SK-N-SH (cell line): ENCODE data around the gene STX1B. TPM values are rescaled to one million over a fixed set of nuclear protein-coding genes. Genes with fewer than 3 reads are reported as not detected.

Experiments used
- CTCF ChIA-PET: fragments of 300-600, 350-600 bp; formaldehyde crosslinking; extraction: SDS; loops from one replicate; lab custom pipeline; 2021; lab: Yijun Ruan, JAX
- POLR2A ChIA-PET: fragments of 350-600 bp; sonication (Branson Sonifier 250); formaldehyde crosslinking; extraction: SDS; loops from one replicate; lab custom pipeline; 2020; ENCODE audit warnings: antibody characterized with exemption, inconsistent platforms; lab: Yijun Ruan, JAX
- DNase-seq: peaks from one replicate; pipeline ENCODE4 v3.0.0; 2012
- H2AFZ ChIP-seq: fragments of 200-600 bp; sonication (generic); 2 replicates; pipeline ENCODE4 v1.8.1; 2016; ENCODE audit warnings: antibody characterized with exemption, mild to moderate bottlenecking, low read depth
- H3F3A ChIP-seq: fragments of 200-600 bp; sonication (generic); replicated peaks from 2 replicates; pipeline ENCODE3; 2016; ENCODE audit warnings: antibody characterized with exemption, mild to moderate bottlenecking; ENCODE audit not compliant: insufficient read depth
- H3K27ac ChIP-seq, 2 experiments: fragments of 200-500 bp in 1 of 2; fragments of 200-600 bp in 1 of 2; sonication (Bioruptor generic) in 1 of 2; sonication (generic), shearing (Covaris generic) in 1 of 2; 2 replicates each; pipeline versions ENCODE4 v1.5.1 to v1.6.1; 2014 to 2016; ENCODE audit warnings: low read depth in 2 of 2, inconsistent platforms in 1 of 2, low read length in 1 of 2, mild to moderate bottlenecking in 1 of 2, mixed read lengths in 1 of 2
- H3K27me3 ChIP-seq: fragments of 200-600 bp; sonication (generic), shearing (Covaris generic); 2 replicates; pipeline ENCODE4 v1.6.1; 2016; ENCODE audit warnings: mixed run types; ENCODE audit not compliant: insufficient read depth
- H3K36me3 ChIP-seq, 2 experiments: fragments of 200-500 bp in 1 of 2; fragments of 200-600 bp in 1 of 2; sonication (Bioruptor generic) in 1 of 2; sonication (generic) in 1 of 2; replicated peaks in 1 of 2; 2 replicates each; pipeline versions ENCODE3 to v1.5.1; 2014 to 2016; ENCODE audit warnings: low read length in 1 of 2, mild to moderate bottlenecking in 1 of 2; ENCODE audit not compliant: insufficient read depth in 2 of 2, control insufficient read depth in 1 of 2
- H3K4me1 ChIP-seq, 2 experiments: fragments of 200-500 bp in 1 of 2; fragments of 200-600 bp in 1 of 2; sonication (Bioruptor generic) in 1 of 2; sonication (generic), shearing (Covaris generic) in 1 of 2; 2 replicates each; pipeline versions ENCODE4 v1.5.1 to v1.6.1; 2014 to 2016; ENCODE audit warnings: low read depth in 1 of 2, low read length in 1 of 2, mixed run types in 1 of 2; ENCODE audit not compliant: insufficient read depth in 2 of 2, control insufficient read depth in 1 of 2
- H3K4me2 ChIP-seq: fragments of 200-600 bp; sonication (generic), shearing (Covaris generic); 2 replicates; pipeline ENCODE4 v1.6.1; 2017; ENCODE audit warnings: mixed run types
- H3K4me3 ChIP-seq, 2 experiments: fragments of 200-500 bp in 1 of 2; fragments of 200-600 bp in 1 of 2; sonication (Bioruptor generic) in 1 of 2; sonication (generic), shearing (Covaris generic) in 1 of 2; 2 replicates each; pipeline versions ENCODE4 v1.5.1 to v1.8.1; 2014 to 2016; ENCODE audit warnings: low read depth in 2 of 2, inconsistent platforms in 1 of 2, low read length in 1 of 2, mild to moderate bottlenecking in 1 of 2, mixed read lengths in 1 of 2, moderate library complexity in 1 of 2
- H3K79me2 ChIP-seq: fragments of 200-600 bp; sonication (generic); 2 replicates; pipeline ENCODE4 v1.8.1; 2017; ENCODE audit warnings: mild to moderate bottlenecking; ENCODE audit not compliant: insufficient read depth
- H3K9ac ChIP-seq: fragments of 200-600 bp; sonication (generic); 2 replicates; pipeline ENCODE4 v1.6.1; 2017; ENCODE audit warnings: mixed run types
- H3K9me2 ChIP-seq: fragments of 200-600 bp; sonication (generic); 2 replicates; pipeline ENCODE4 v1.6.1; 2017; ENCODE audit warnings: mixed run types
- H3K9me3 ChIP-seq: fragments of 200-600 bp; sonication (generic); 2 replicates; pipeline ENCODE4 v1.6.1; 2017; ENCODE audit warnings: mixed run types, mild to moderate bottlenecking, moderate library complexity
- H4K20me1 ChIP-seq: fragments of 200-600 bp; sonication (generic); 2 replicates; pipeline ENCODE4 v1.6.1; 2017; ENCODE audit warnings: mild to moderate bottlenecking, mixed run types; ENCODE audit not compliant: insufficient read depth
- CHD2 ChIP-seq: fragments of 150-350 bp; IDR thresholded peaks from 2 replicates; pipeline ENCODE4 v1.6.1; 2018; ENCODE audit warnings: low read length; ENCODE audit not compliant: partially characterized antibody
- ELF1 ChIP-seq: IDR thresholded peaks from 2 replicates; pipeline ENCODE4 v1.4.0; 2012
- FOSL2 ChIP-seq: IDR thresholded peaks from 2 replicates; pipeline ENCODE4 v1.4.0; 2012; ENCODE audit warnings: low read depth, mild to moderate bottlenecking, moderate library complexity, borderline replicate concordance
- FOXM1 ChIP-seq: IDR thresholded peaks from 2 replicates; pipeline ENCODE4 v1.4.0; 2012; ENCODE audit warnings: low read depth, mild to moderate bottlenecking
- JUND ChIP-seq: IDR thresholded peaks from 2 replicates; pipeline ENCODE4 v1.4.0; 2012
- RAD21 ChIP-seq: IDR thresholded peaks from 2 replicates; pipeline ENCODE4 v1.6.1; 2012; ENCODE audit warnings: mild to moderate bottlenecking, low read length
- RCOR1 ChIP-seq: fragments of 150-350 bp; IDR thresholded peaks from 2 replicates; pipeline ENCODE4 v1.6.1; 2017; ENCODE audit warnings: antibody characterized with exemption, low read length
- RXRA ChIP-seq: IDR thresholded peaks from 2 replicates; pipeline ENCODE4 v1.4.0; 2012; ENCODE audit warnings: low read depth, mild to moderate bottlenecking, borderline replicate concordance
- TAF1 ChIP-seq: IDR thresholded peaks from 2 replicates; pipeline ENCODE4 v1.6.1; 2012; ENCODE audit warnings: low read depth, mild to moderate bottlenecking, low read length, moderate library complexity, borderline replicate concordance
- TEAD4 ChIP-seq: IDR thresholded peaks from 2 replicates; pipeline ENCODE4 v1.4.0; 2012; ENCODE audit warnings: mild to moderate bottlenecking, borderline replicate concordance; ENCODE audit not compliant: insufficient read depth
- WGBS: methylation state at CpG from one replicate; pipeline ENCODE4 v1.1.6; 2017; ENCODE audit warnings: low lambda C conversion rate; 5-methylcytosine and 5-hydroxymethylcytosine counted together
- polyA plus RNA-seq, 3 experiments: library from polyadenylated mRNA; depleted of rRNA; stranded (reverse); fragments of >200 nt; gene quantifications; 2 replicates each; pipeline ENCODE4 v1.2.3, GENCODE V29; 2012
- TF ChIP-seq, protein P1 (sequence below): fragments of 200-600 bp; sonication (generic); IDR thresholded peaks from 2 replicates; pipeline ENCODE4 v1.6.1; 2017; ENCODE audit warnings: antibody characterized with exemption, mild to moderate bottlenecking, moderate library complexity
- TF ChIP-seq, protein P2 (sequence below): IDR thresholded peaks from 2 replicates; pipeline ENCODE4; 2012
- TF ChIP-seq, protein P3 (sequence below): fragments of 150-350 bp; IDR thresholded peaks from 2 replicates; pipeline ENCODE4 v1.6.1; 2016; ENCODE audit warnings: mild to moderate bottlenecking, low read depth, low read length

STX1B gene
- polyA plus RNA-seq, 1 of the 3 experiments (the other 2 are of a cell fraction), result 21.2 TPM

DNA sequence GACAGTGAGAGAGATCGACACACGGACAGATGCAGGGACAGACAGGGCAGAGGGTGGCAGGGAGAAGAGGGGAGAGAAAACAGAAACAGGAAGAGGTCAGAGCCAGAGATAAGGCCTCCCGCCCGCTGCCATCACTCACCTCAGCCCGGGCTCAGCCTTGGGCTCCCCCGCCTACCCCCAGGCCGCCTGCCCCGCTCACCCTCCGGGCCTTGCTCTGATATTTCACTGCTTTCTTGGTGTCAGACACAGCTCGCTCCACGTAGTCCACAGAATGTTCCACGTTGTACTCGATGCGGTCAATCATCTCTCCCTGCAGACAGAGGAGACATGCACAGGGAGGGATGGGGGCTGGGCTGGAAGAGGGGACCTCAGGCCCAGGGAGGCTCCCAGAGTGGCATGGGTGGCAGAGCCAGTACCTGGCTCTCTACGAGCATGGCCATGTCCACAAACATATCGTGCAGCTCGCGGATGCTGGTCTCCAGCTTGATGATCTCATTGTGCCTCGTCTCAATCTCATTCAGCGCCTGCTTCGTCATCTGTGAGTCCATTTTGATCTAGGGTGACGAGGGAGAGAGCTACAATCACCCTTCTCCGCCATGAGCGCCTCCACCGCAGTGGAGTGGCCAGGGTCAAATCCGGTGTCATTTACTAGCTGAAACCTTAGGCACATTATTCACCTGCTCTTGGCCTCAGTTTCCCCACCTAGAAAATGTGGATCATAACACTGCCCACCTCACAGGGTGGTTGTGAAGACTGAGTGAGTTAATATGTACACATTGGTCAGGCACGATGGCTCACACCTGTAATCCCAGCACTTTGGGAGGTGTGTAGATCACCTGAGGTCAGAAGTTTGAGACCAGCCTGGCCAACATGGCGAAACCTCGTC lies 17.3 kb downstream of the STX1B start (continued):
- TF ChIP-seq TEAD4 (no peak), FOSL2 (no peak), RXRA (no peak), RAD21 (no peak), RCOR1 (no peak)
- TF ChIP-seq, protein P1, sequence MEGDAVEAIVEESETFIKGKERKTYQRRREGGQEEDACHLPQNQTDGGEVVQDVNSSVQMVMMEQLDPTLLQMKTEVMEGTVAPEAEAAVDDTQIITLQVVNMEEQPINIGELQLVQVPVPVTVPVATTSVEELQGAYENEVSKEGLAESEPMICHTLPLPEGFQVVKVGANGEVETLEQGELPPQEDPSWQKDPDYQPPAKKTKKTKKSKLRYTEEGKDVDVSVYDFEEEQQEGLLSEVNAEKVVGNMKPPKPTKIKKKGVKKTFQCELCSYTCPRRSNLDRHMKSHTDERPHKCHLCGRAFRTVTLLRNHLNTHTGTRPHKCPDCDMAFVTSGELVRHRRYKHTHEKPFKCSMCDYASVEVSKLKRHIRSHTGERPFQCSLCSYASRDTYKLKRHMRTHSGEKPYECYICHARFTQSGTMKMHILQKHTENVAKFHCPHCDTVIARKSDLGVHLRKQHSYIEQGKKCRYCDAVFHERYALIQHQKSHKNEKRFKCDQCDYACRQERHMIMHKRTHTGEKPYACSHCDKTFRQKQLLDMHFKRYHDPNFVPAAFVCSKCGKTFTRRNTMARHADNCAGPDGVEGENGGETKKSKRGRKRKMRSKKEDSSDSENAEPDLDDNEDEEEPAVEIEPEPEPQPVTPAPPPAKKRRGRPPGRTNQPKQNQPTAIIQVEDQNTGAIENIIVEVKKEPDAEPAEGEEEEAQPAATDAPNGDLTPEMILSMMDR, result no peak

DNA sequence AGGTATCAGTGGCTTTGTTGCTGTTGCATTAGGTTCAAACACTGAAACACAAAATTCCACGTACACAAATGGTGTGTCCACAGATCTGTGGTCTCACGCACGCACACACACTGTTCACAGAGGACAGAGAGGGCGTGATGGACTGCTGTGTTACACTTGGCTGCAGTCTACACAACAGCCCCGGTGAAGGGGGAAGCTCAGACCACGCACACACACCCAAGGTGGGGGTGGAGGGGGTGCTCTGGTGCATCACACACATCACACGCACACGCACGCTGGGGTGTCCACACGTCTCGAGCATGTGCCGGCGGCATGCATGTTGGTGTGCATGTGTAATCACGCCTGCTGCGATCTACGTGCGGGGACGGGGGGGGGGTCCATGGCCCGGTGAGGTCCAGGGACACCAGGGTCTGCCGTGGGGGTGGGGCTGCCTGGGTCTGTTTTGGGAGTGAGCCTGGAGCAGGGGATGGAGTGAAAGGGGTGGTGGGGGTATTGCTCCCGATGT lies 18.1 kb downstream of the STX1B start:
- POLR2A ChIA-PET, result no interaction called here
- WGBS, result 75% methylated on average over 8 of the region's 21 CpGs
- Histone ChIP-seq H3K9me2 (no peaks in the 10 kb centered on the region), H3K4me2 (no peak overlapping the region), H2AFZ (no peak overlapping the region), H3K4me1 (peaks cover under 1 to 9% of the 10 kb centered on the region in 2 experiments; a peak in 3 of 4 replicates), H3K9me3 (no peaks in the 10 kb centered on the region), H3F3A (peaks cover 1% of the 10 kb centered on the region), H3K36me3 (peaks cover 0 to 3% of the 10 kb centered on the region in 2 experiments), H3K9ac (no peak overlapping the region), H3K79me2 (no peaks in the 10 kb centered on the region), H3K27me3 (no peaks in the 10 kb centered on the region), H4K20me1 (no peaks in the 10 kb centered on the region), H3K4me3 (no peak overlapping the region), H3K27ac (no peak overlapping the region)
- TF ChIP-seq, protein P1, result no peak
- TF ChIP-seq FOXM1, result no peak
- TF ChIP-seq JUND, result no peak
- TF ChIP-seq, protein P2, sequence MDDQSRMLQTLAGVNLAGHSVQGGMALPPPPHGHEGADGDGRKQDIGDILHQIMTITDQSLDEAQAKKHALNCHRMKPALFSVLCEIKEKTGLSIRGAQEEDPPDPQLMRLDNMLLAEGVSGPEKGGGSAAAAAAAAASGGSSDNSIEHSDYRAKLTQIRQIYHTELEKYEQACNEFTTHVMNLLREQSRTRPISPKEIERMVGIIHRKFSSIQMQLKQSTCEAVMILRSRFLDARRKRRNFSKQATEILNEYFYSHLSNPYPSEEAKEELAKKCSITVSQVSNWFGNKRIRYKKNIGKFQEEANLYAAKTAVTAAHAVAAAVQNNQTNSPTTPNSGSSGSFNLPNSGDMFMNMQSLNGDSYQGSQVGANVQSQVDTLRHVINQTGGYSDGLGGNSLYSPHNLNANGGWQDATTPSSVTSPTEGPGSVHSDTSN, result no peak
- TF ChIP-seq, protein P3, sequence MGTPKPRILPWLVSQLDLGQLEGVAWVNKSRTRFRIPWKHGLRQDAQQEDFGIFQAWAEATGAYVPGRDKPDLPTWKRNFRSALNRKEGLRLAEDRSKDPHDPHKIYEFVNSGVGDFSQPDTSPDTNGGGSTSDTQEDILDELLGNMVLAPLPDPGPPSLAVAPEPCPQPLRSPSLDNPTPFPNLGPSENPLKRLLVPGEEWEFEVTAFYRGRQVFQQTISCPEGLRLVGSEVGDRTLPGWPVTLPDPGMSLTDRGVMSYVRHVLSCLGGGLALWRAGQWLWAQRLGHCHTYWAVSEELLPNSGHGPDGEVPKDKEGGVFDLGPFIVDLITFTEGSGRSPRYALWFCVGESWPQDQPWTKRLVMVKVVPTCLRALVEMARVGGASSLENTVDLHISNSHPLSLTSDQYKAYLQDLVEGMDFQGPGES, result no peak
- no peak for TF ChIP-seq ELF1
- no peak for TF ChIP-seq CHD2
- TF ChIP-seq RAD21, result no peak
- TF ChIP-seq TAF1, result no peak
- CTCF ChIA-PET, result interaction anchor here (3.1 kb wide), 1 partner anchor 7 kb away, joined by 16 read pairs; the partner anchor contains the start of gene HSD3B7
- no peak for DNase-seq
